ENCODE results near the gene KRTAP20-2.

KRTAP20-2 gene

DNA sequence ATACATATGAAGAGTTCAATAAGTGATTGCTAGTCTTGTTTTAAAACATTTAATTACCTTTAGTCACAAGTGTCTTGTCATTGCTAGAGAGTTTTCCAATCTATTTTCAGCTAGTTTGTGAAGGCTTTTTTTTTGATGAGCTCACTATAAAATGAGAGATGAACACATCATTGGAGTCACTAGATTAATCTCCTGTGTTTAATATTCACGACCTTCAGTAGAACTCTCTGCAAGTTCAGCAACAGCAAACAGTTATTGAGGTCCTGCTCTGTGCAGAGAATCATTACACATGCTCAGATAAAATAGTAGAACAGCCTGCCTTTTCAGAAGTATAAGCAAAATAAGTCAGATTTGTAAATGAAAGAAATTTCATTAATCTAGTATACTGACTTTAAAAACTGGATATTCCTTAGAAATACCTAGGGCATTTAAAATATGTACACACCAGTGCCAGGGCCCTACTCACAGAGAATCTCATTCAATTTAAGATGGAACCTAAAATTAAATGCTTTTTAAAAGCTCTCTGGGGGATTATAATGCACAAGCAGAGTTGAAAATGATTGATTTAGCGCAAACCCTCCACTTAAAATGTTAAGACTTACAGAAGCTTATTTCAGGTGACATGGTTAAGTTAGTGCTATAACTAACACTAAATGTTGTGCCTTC, 38.1 kb downstream of the KRTAP20-2 start:
- no peak for DNase-seq (ENCODE audit: low read depth in 2 of 2, low spot score in 1 of 2)

DNA sequence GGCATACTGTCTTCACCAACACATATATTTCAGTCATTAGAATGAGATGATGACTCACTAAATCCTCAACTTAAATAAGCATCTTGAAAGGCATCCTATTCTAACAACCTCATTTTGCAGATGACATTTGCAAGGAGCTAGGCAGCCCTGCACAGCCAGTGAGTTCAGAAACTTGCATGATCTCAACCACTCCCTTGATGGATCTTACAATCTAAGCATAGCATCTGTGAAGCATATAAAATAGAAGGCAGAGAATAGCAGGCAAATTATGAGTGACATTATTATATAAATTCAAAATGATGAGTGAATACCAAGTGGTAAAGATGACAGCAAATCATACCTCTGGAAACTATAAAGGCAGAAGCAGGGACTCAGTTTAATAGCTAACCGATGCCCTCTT, 39.3 kb downstream of the KRTAP20-2 start:
- DNase-seq (ENCODE audit: low read depth in 2 of 2, low spot score in 1 of 2) = no peak

GRCh38 chr21:30676737-30677136, 41.7 kb downstream of the KRTAP20-2 start:
- no peak for DNase-seq (ENCODE audit: low read depth in 2 of 2, low spot score in 1 of 2)

- no peak for DNase-seq (ENCODE audit: low read depth in 2 of 2, low spot score in 1 of 2)
Measured at GRCh38 chr21:30680586-30680985, 45.6 kb downstream of the KRTAP20-2 start.

- no peak for DNase-seq (ENCODE audit: low read depth in 2 of 2, low spot score in 1 of 2)
Measured at GRCh38 chr21:30684506-30684905, 49.5 kb downstream of the KRTAP20-2 start.

Data from stimulated activated CD8-positive, alpha-beta memory T cell treated with anti-CD3 and anti-CD28 coated beads, Interleukin-4, amount 100 ng/mL, for 4 hours (primary cell).